Measurements from ENCODE around the gene UBXN7.

- TF ChIP-seq TAF1 (IDR thresholded peaks at IDR 0.05; ENCODE audit: low read depth): no peak
- no peak for TF ChIP-seq CEBPB (IDR thresholded peaks at IDR 0.05)
- TF ChIP-seq YY1 (IDR thresholded peaks at IDR 0.05; ENCODE audit: low read depth): no peak
- TF ChIP-seq, protein P1, sequence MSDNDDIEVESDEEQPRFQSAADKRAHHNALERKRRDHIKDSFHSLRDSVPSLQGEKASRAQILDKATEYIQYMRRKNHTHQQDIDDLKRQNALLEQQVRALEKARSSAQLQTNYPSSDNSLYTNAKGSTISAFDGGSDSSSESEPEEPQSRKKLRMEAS (IDR thresholded peaks at IDR 0.05): no peak
- no peak for TF ChIP-seq TCF12 (IDR thresholded peaks at IDR 0.05; ENCODE audit: low read depth)
- TF ChIP-seq FOXM1 (IDR thresholded peaks at IDR 0.05; ENCODE audit: borderline replicate concordance, low read depth): no peak
- TF ChIP-seq EP300 (IDR thresholded peaks at IDR 0.05; ENCODE audit: borderline replicate concordance): no peak
- no peak for TF ChIP-seq CREB1 (IDR thresholded peaks at IDR 0.05; ENCODE audit: low read depth)
- no peak for TF ChIP-seq TEAD4 (IDR thresholded peaks at IDR 0.05)
Measured at GRCh38 chr3:196398782-196399181, 33.4 kb downstream of the UBXN7 start.

Measured in Ishikawa (cell line).